HG03442 (cell line): ENCODE data around the gene EMC9.

Experiments used
- ATAC-seq: cut with Tn5 transposase; IDR thresholded peaks from one replicate; pipeline ENCODE4 v1.9.1; 2021; ENCODE audit warnings: mild to moderate bottlenecking, moderate library complexity; ENCODE audit not compliant: unreplicated experiment

EMC9 gene, protein sequence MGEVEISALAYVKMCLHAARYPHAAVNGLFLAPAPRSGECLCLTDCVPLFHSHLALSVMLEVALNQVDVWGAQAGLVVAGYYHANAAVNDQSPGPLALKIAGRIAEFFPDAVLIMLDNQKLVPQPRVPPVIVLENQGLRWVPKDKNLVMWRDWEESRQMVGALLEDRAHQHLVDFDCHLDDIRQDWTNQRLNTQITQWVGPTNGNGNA

DNA sequence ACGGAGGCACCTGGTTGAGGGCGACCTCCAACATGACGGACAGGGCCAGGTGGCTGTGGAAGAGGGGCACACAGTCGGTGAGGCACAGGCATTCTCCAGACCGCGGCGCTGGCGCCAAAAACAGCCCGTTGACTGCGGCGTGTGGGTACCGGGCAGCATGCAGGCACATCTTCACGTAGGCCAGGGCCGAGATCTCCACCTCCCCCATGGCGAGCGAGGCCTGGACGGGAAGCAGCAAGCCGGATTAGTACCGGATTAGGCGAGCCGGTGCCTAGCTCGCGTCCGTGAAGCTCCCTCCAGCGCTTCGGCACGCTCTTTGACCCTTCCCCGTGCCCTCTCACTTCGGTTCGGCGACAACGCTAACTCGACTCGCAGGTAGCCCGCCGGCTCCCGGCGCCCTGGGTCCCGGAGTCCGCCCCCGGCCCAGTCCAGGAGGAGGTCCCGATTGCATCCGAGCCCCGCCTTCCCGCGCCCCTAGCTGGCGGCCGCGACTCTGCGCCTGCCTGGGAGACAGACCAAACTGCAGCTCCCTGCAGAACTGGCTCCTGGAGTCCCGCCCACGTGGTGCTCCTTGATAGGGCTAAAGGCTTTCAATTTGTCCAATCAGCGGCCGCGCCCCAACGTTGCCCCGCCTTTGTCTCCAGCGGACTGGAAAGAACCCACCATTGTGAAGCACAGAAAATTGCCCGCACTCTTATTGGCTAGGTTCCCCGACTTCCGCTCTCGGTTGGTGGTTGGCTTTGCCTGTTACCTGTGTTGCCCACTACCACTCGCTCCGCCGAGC, at the start of gene EMC9:
Gene EMC9 (minus strand): TSS at position 495 of the 784 bp plus-strand sequence. CDS start 287 bp downstream, at position 208.
- ATAC-seq, result peak; percentile 81

DNA sequence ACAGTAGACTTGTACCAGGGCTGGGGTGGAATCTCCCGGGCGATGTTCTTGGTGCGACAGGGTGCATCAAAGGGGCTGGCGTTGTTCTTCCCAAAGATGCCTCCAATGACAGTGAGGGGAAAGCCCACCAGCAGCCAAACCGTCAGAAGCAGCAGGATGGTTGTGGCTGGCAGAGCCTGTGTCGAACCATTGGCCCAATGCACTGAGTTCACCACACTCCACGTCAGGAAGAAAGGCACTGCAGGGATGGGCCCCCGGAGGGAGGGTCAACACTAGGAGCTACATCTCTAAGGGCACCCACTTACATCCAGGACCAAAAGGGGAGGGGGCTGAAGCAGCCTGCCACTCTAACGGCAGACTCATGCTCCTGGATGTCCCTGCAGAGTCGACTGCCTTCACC, 49.0 kb upstream of the EMC9 start:
- ATAC-seq, result no peak

DNA sequence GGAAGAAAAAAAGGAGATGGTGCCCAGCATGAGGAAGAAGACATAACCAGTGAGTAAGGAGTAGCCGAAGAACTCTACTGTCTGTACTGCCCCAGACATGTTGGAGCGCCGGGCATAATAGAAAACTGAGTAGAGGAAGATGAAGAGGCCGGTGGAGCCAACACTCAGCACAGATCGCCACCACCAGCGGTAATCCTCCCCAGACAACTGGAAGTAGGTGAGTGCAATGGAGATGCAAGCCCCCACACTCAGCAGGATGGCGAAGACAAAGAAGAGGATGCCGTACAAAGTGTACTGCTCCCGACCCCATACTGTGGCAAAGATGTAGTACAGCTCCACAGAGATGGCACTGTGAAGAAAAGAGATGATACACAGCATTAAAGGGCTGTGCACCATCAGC, 48.1 kb upstream of the EMC9 start:
- ATAC-seq, result no peak

DNA sequence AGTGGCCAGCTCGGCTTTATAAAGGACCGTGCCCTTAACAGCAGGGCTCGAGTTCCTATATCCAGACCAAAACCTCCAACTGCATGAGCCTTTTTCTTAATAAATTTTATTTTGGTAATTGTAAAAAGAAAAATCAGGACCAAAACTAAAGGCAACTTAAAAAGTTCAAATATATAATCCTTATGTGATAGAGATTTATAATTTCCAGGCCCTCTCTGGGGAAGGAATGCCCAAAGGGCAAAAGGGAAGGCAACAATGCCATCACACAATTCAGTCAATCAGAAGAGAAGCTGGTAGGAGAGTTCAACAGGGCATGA, 47.6 kb upstream of the EMC9 start:
- ATAC-seq, result no peak

DNA sequence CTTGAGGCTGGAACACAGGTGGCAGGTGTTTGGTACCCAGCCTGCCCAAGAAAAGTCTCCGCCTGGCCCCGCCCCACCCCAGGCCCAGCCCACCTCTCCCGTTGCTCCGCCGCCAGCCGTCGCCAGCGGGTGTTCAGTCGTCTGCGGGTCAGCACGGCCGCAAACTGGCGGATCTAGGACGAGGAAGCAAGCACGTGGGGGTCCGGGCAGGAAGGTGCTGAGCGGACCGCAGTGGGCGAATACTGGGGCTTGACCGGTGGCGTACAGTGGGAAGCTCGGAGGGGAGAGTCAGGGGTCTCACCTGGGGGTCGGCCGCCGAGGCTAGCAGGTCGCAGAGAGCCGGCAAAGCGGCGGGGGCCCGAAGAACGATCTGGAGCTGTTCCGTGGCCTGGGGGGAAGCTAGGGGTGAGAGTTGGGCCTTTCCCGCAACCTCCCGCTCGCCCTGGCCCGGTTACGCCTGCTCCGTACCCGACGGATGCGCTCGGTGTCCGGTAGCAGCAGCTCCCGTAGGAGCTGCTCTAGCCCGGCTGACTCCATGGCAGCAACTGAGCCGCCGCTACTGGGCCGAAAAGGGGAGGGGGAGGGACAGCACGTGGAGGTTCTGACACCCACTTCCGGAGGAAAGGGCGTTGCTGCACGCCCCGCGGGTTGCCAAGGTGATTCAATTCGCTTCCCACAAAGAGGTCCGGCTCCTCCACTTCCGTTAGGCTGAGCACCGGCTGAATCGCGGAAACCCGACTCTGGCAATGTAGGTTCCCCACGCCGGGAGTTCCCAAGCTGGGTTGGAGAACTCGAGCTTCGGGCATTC, 47.1 kb upstream of the EMC9 start, which contains the start of gene IPO4:
Gene IPO4 (minus strand): TSS at position 566 of the 808 bp plus-strand sequence. CDS start 29 bp downstream, at position 537.
- ATAC-seq, result peak; percentile 94

DNA sequence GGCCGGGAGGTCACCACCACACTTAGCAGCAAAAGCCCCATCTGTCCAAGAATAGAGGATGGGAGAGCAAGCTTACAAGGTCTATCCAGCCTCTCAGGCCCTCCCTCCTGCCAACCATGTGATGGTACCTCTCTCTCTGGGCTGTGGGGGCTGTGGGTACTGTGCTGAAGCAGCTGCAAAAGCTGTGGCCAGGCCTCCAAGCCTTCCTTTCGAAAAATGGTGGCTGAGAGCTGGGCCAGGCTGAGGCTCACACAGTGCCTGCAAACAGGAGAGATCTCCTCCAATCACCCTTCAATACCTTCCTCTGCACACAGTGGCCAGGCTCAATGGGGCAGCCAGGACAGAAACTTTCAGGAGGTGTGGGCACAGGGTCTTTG, 46.1 kb upstream of the EMC9 start:
- ATAC-seq, result no peak

DNA sequence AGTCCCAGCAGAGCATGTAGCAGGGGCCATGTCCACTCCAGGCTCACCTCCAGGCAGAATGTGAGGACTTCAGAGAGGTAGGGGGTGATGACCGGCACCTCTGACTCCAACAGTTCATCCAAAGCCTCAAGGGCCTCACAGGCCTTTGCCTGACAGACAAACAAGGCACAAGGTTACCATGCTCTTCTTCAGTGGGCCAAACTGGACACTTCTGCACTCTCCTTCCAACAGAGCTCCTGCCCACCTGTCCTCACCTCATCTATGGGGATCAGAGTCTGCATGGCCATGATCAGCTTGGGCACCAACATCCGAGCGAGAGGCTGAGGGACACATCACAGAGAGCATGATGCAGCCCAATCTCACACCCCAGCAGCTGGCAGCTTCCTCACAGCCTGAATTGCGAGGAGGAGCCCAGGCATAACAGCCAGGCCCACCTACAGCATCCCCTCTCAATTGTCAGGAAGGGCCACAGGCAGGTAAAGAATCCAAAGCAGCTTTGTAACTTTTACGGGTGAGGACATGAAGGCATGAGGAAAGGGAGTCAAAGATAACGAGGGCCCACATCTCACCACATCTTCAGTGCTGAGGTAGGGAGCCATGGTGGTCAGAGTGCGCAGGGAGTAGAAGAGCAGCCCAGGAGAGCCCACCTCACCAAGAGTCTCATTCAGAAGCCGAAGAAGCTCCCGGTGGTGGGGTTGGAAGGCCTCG, 45.6 kb upstream of the EMC9 start:
- ATAC-seq, result no peak

DNA sequence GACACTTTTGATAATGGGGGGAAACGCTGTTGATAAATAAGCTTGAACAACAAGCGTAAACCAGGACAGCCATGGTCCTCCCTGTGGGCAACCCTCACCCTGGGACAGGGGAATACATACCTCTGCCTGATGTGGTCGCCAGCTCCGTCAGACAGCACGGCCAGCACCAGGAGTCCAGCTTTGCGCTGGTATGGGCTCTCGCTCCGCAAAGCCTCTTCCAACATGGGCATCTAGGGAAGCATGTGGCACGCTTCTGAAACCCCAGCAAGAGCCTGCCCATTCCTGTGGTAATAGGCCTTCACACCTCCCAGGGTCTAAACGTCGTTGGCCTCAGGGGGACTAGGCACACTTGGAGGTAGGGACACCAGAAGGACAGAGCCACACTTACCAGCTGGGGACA, 44.4 kb upstream of the EMC9 start:
- ATAC-seq, result no peak

DNA sequence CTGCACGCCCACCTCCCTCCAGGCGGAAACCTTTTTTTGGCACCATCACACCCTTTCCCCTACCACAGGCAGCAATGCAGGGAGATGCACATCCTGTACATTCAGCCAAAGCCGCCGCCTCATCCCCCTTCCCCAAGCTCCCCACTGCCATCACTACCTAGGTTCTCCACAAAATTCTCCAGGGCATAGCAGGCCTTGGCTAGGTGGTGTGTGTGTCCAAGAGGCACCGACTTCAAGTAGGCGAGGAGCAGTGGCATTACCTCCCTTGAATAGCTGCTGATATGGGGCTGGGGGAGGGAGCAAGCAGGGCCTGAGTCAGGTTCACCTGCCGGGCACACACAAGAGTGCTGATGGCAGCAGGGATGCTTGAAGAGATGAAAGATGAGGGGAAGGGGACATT, 43.6 kb upstream of the EMC9 start:
- ATAC-seq, result no peak

DNA sequence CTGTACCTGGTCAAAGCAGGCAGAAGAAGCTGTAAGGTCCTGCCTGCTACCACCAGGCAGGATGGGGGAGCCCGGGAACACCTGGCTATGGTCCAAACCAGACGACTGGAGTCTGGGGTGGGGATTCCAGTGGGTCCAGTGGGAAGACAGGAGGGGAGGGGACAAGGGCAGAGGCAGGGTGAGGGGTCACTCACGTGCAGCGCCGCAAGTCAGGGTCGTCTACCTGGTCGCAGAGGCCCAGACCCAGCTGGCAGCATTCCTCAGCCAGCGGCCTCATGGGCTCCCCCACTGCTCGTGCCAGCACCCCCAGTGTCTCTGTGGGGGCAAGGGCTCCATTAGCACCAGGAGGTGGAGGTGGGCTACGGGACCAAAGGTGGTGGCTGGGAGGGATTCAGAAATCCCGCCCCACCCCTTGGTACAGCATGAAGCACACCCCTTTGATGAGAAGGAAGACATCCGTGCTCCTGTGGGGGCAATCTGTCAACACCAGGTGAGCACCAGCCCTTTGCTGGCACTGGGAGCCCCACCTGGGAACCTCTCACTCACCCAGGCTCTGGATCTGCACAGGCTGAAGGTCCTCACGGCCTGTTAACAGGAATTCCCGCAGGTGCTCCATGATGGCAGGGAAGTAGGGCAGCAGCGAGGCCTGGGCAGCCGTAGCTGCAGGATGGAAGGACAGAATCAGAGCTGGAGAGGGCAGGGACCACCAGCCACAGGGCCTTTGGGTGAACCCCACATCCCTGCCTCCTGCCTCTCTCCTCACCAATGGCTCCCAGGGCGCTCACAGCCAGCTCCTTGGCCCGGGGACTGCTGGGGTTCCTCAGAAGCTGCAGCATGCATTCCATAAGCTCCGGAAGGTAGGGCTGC, 42.9 kb upstream of the EMC9 start:
- no peak for ATAC-seq

DNA sequence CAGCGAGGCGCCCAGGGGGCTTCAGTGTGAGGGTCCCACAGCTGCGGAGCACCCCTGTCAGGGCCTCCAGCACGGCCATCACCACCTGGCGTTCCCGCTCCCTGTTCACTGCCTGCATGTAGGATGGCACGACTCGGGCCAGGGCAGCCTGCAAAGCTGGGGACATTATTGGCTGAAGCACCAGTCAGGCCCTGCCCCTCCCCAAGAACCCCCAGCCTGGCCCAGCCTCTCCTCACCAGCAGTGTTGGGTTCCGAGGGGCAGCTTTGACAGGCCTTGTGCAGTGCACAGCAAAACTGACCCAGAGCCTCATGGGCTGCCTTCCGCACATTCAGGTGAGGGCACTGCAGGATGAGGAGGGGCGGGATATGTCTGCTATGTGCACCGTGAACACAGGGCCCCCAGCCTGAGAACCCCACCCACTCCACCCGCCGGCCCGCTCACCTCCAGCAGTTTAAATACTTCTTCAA, 41.7 kb upstream of the EMC9 start:
- no peak for ATAC-seq

DNA sequence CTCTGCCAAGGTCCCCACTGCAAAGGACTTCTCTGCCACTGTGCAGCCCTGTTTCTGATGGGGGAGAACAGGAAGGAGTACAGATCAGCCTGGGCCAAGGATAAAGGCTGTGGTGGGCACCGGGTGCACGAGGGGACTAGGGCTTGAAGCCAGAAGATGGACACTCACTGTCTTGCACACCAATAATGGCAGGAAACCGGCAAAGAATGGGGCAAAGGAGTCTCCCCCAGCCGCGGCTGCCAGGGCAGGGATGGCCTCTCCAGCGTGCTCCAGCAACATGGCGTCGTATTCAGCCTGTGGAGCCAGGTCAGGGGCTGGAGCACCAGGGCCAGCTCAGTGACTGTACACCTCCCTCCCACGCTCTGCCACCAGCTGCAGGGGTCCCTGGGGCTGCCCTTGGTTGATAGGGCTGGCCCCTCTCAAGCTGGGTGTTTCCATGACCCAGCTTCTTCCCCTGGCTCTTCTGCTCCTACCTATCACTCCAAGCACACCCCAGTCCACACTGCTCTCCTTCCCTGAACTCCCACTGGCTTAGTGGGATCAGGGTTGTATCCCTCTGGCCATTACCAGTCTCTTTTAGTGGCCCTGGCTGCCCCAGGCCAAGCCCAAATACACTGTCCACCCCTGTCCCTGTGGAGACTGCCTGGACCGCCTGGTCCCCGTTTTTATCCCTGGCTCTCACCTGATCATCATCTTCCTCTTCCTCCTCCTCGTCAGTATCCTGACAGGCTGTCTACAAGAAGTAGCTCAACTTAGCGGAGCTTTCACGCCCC, 40.9 kb upstream of the EMC9 start:
- no peak for ATAC-seq

DNA sequence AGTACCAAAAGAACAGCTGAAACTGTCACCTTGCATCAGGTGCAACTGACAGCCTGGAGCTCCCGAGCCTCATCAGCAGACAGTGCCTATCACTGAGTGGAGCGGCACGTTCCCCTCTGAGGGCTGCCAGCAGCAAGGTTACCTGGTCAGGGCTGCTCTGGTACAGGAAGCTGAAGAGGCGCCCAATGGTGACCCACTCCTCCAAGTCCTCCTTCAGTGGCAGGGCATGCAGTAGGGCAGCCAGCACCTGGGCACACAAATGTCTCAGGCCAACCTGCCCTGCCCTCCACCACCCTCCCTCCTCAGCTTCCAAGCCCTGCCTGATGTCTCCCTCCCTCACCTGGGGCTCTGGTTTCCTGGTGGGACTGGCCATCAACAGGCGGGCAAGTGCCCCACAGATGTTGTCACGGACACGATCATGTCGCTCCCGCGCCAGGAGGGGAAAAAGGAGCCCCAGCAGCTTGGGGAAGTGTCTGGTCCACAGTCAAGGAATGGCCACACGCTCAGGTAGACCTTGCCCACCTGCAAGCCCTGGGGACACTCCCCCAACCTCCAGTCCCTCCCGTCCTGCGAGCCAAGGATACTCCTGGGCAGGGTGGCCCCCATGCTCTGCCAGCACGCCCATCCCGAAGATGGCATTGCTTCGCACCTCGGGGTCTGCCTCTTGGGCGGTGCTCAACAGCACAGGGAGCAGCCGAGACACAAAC, 40.1 kb upstream of the EMC9 start:
- no peak for ATAC-seq

DNA sequence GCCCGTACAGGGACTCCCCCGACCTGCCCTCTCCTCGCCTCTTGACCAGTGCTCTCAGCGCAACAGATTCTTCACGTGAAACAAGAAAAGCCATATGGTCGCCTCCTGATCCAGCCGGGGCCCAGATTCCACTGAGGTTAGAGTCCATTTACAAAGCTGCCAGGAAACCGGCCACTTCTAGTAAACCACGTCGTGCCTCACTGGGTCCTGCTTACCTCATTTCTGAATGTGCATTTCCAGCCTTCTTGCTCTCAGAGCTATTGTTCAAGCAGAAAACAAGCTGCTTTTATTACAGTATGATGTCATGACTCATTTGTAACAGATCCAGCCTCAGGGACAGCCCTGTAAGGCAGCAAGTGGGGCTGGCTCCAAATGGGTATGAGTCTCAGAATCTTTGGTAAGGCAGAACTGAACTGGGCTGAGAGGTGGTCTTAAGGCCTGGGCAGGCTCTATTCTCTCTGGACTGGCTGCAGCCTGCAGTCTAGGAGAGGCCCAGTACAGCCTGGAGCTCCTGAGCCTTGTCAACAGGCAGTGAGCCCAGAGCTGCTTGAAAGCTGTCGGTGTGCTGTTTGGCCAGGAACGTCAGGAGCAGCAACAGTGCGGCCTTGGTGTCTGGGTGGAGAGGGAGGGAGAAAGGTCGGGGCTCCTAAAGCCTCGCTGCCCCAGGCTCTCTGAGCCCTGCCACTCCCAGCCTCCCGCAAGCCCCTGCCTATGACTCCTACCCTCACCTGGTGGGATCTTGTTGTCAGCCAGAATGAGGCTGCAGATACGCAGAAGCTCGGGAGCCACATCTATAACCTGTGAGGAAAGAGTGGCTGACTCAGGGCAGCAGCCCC, 38.8 kb upstream of the EMC9 start:
- ATAC-seq, result no peak

DNA sequence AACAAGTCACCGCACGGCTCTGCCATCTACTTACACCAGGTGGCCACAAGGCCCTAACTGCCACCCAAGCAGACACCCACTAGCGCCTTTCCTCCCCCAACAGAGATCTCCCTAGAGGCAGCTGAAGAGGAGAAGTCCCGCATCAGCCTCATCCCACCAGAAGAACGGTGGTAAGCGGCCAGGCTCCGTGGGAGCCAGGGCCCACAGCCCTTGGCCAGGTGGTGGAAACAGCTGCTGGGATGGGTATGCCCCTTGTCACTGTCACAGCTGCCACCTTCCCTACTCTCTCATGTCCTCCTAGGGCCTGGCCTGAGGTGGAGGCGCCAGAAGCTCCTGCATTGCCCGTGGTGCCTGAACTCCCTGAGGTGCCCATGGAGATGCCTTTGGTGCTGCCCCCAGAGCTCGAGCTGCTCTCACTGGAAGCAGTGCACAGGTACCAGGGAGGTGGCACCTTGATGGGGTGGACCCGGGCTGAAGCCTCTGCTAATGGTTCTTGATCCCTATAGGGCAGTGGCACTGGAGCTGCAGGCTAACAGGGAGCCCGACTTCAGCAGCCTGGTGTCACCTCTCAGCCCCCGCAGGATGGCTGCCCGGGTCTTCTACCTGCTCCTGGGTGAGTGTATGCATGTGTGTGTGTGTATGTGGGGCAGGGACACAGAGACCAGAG, 38.0 kb upstream of the EMC9 start:
- ATAC-seq, result no peak

DNA sequence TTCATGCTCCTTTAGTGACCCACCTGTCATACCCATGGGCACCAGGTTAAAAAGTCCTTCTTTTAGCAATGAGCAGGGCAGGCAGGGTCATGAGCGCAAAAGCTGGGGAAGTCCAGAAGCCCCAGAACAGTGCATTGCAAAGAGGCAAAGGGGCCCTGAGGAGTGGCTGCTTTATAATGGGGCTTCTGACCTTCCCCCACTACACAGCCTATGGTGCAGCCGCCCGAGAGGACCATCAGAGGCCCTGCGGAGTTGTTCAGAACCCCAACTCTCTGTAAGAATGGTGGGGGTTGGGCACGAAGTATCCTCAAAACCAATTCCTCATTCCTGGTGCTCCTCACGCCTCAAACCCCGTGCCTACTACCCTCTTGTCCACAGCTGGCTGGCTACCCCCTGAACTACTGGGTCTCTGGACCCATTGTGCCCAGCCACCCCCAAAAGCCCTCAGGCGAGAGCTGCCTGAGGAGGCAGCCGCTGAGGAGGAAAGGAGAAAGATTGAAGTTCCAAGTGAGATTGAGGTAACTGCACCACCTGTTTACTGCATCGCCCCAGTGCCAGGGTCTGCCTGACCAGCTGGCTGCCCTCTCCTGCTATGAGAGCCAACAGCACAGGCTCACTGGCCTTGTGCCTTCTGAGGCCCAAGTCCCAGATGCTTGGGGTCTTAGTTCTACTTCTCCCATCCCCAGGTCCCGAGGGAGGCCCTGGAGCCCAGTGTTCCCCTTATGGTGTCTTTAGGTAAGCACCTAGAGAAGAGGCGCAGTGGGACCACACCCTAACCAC, 37.2 kb upstream of the EMC9 start:
- no peak for ATAC-seq

DNA sequence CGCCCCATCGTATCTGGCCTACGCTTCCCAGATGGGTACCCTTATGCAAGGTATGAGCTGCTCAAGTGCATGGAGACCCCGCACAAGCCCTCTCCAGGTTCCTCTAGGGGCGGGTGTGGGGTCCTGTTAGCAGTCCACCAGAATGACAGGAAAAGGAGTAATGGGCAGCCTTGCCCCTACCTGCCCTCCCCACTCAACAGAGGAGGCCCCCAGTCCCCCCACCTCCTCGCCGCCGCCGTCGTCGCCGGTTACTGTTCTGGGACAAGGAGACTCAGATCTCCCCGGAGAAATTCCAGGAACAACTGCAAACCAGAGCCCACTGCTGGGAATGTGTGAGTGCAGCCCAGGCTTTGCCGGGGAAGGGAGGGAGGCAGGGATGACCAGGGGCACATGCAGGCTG, 36.5 kb upstream of the EMC9 start:
- no peak for ATAC-seq
